Neuron (in vitro differentiated cells): ENCODE results near the gene ARGLU1.

Experiments used
- H2AFZ ChIP-seq: one replicate; pipeline ENCODE4 v1.6.1; 2013; ENCODE audit warnings: low read depth, mild to moderate bottlenecking, inconsistent platforms, low read length, moderate library complexity
- H3K27me3 ChIP-seq: one replicate; pipeline ENCODE4 v1.6.1; 2013; ENCODE audit warnings: low read length; ENCODE audit not compliant: insufficient read depth
- H3K36me3 ChIP-seq: one replicate; pipeline ENCODE4 v1.6.1; 2013; ENCODE audit warnings: low read length; ENCODE audit not compliant: insufficient read depth
- H3K4me1 ChIP-seq: one replicate; pipeline ENCODE4 v1.6.1; 2013; ENCODE audit warnings: low read length; ENCODE audit not compliant: insufficient read depth
- H3K4me3 ChIP-seq: 2 replicates; pipeline ENCODE4 v1.5.1; 2013; ENCODE audit warnings: mild to moderate bottlenecking, low read length, moderate library complexity
- H3K9me3 ChIP-seq: one replicate; pipeline ENCODE4 v1.6.1; 2013; ENCODE audit warnings: low read length

ARGLU1 gene

GRCh38 chr13:106492588-106493475, 75.1 kb downstream of the ARGLU1 start:
- no peaks in the 10 kb centered on the region for H3K27me3 ChIP-seq
- H2AFZ ChIP-seq = no peak overlapping the region
- H3K36me3 ChIP-seq = peaks cover 83% of the 10 kb centered on the region
- H3K4me1 ChIP-seq = peaks cover 28% of the 10 kb centered on the region
- no peaks in the 10 kb centered on the region for H3K9me3 ChIP-seq
- no peak overlapping the region for H3K4me3 ChIP-seq

DNA sequence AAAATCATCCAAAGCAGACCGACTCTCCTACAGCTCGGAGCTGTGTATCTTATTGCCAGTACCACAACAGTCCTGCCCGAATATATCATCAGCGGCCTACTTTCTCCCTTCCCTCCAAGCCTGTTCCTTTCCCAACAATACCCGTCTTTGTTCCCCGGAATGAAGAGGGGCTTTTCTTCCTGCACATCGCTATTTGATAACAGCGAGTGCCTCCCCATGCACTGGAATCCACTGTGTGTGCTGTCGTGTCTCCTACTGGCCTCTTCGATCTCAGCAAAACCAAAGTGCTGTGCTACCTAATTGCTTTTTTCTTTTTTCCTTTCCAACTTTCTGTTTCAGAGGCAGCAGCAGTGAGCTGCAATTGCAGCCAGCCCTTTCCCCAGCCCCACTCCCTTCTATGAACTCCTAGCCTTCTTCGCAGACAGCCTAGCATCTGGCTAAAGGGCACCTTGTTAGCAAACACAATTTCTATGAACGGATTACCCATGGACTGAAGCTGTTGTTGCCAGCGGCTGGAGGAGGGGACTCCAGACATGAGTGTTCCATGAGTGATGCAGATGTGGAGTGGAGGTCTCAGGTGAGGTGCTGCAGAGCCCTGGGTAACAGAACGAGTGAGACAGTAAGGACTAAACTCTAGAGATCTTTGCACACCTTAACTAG, 75.9 kb downstream of the ARGLU1 start:
- Histone ChIP-seq H2AFZ (no peak overlapping the region), H3K27me3 (no peaks in the 10 kb centered on the region), H3K4me1 (peaks cover 21% of the 10 kb centered on the region), H3K4me3 (no peak overlapping the region), H3K36me3 (peaks cover 78% of the 10 kb centered on the region), H3K9me3 (no peaks in the 10 kb centered on the region)
